Spinal cord (tissue), 10 donors: ENCODE results near the gene ARID4B. TPM values are rescaled to one million over a fixed set of nuclear protein-coding genes. Genes with fewer than 3 reads are reported as not detected.
A peak's percentile ranks its signal among the peaks of the same experiment; 100 is the strongest.
"Not testable (repeated sequence)": the region's sequence is repeated elsewhere in the genome, so short reads cannot be mapped to it uniquely, and the experiment has no call there.

ENCODE experiments used
- DNase-seq, 6 donors: peaks; one replicate each; pipeline versions ENCODE4 v3.0.0 to v3.0.0-alpha.2; 2013 to 2015; ENCODE audit warnings: low spot score in 6 of 6, low read depth in 4 of 6
- H3K27ac ChIP-seq: one replicate; pipeline ENCODE4 v1.5.1; 2013; ENCODE audit warnings: low read depth, low read length, control low read depth
- H3K27me3 ChIP-seq: one replicate; pipeline ENCODE4 v1.6.1; 2013; ENCODE audit warnings: low read length; ENCODE audit not compliant: control insufficient read depth, insufficient read depth
- H3K36me3 ChIP-seq: one replicate; pipeline ENCODE4 v1.6.1; 2013; ENCODE audit warnings: low read length; ENCODE audit not compliant: control insufficient read depth, insufficient read depth
- H3K4me1 ChIP-seq: one replicate; pipeline ENCODE4 v1.6.1; 2013; ENCODE audit warnings: low read length; ENCODE audit not compliant: control insufficient read depth, insufficient read depth
- H3K4me3 ChIP-seq: one replicate; pipeline ENCODE4 v1.5.1; 2013; ENCODE audit warnings: low read depth, low read length, control low read depth
- H3K9me3 ChIP-seq: one replicate; pipeline ENCODE4 v1.6.1; 2013; ENCODE audit warnings: low read length; ENCODE audit not compliant: control insufficient read depth, insufficient read depth
- WGBS: methylation state at CpG from one replicate; pipeline ENCODE4 v1.1.5; 2013; ENCODE audit warnings: missing lambda C conversion rate; ENCODE audit not compliant: insufficient coverage; 5-methylcytosine and 5-hydroxymethylcytosine counted together
- polyA plus RNA-seq, 2 donors: library from polyadenylated mRNA; unstranded; fragments of 120-200 nt; gene quantifications; one replicate each; pipeline ENCODE4 v1.2.1, GENCODE V29; 2013; ENCODE audit not compliant: insufficient read length in 2 of 2
- total RNA-seq, 2 donors: library from RNA; depleted of rRNA in 1 of 2; stranded (reverse); fragments of 120-200 nt in 1 of 2; fragments of >200 nt in 1 of 2; gene quantifications; one replicate each; pipeline versions ENCODE4 v1.2.3 to v1.2.4, GENCODE V29; 2013 to 2014
- donor health status: healthy.

Gene ARID4B
- total and polyA plus RNA-seq, 4 donors, result 30.9 to 68.0 (median 45.2) TPM

- Histone ChIP-seq H3K27ac (no peak overlapping the region), H3K9me3 (no peaks in the 10 kb centered on the region), H3K4me1 (peaks cover 4% of the 10 kb centered on the region), H3K4me3 (no peak overlapping the region), H3K36me3 (peaks cover 4% of the 10 kb centered on the region), H3K27me3 (no peaks in the 10 kb centered on the region)
- DNase-seq, result no peak
- 80% methylated on average over 1 of the region's 1 CpG for WGBS
These were observed 49.6 kb downstream of the ARID4B start for GRCh38 chr1:235278233-235278914.

GRCh38 chr1:235277709-235278108 lies 50.3 kb downstream of the ARID4B start:
- Histone ChIP-seq H3K4me1 (peaks cover 7% of the 10 kb centered on the region), H3K27me3 (no peaks in the 10 kb centered on the region), H3K9me3 (no peaks in the 10 kb centered on the region), H3K36me3 (peaks cover 4% of the 10 kb centered on the region), H3K27ac (no peak overlapping the region), H3K4me3 (no peak overlapping the region)
- no peak for DNase-seq

- WGBS, result no CpG with 5 or more reads among the region's 6 CpGs
- H3K36me3 ChIP-seq, result peaks cover 4% of the 10 kb centered on the region
- H3K9me3 ChIP-seq, result no peaks in the 10 kb centered on the region
- no peaks in the 10 kb centered on the region for H3K27me3 ChIP-seq
- H3K4me1 ChIP-seq, result peaks cover 7% of the 10 kb centered on the region
- no peak overlapping the region for H3K27ac ChIP-seq
- H3K4me3 ChIP-seq, result no peak overlapping the region
- DNase-seq, result no peak
These were observed 52.1 kb downstream of the ARID4B start for GRCh38 chr1:235275836-235276235.

- Histone ChIP-seq H3K36me3 (no peaks in the 10 kb centered on the region), H3K27ac (no peak overlapping the region), H3K4me1 (peaks cover 3% of the 10 kb centered on the region), H3K27me3 (no peaks in the 10 kb centered on the region), H3K9me3 (no peaks in the 10 kb centered on the region), H3K4me3 (no peak overlapping the region)
- 86% methylated on average over 1 of the region's 3 CpGs for WGBS
- DNase-seq, result peak in 1 of 6 donors; percentile 21
These were observed 52.8 kb downstream of the ARID4B start for GRCh38 chr1:235275223-235275622.

- Histone ChIP-seq H3K4me1 (peaks cover 7% of the 10 kb centered on the region), H3K36me3 (no peaks in the 10 kb centered on the region), H3K27me3 (no peaks in the 10 kb centered on the region), H3K9me3 (no peaks in the 10 kb centered on the region), H3K4me3 (no peak overlapping the region), H3K27ac (no peak overlapping the region)
- no peak for DNase-seq
- 90% methylated on average over 2 of the region's 4 CpGs for WGBS
These were observed 55.1 kb downstream of the ARID4B start for GRCh38 chr1:235272851-235273250.

- no peak overlapping the region for H3K4me3 ChIP-seq
- no peaks in the 10 kb centered on the region for H3K9me3 ChIP-seq
- H3K27me3 ChIP-seq, result no peaks in the 10 kb centered on the region
- H3K27ac ChIP-seq, result no peak overlapping the region
- H3K4me1 ChIP-seq, result peaks cover 10% of the 10 kb centered on the region
- no peaks in the 10 kb centered on the region for H3K36me3 ChIP-seq
- peak in 2 of 6 donors; percentile 28 for DNase-seq
These were observed 57.4 kb downstream of the ARID4B start for GRCh38 chr1:235270625-235271024.

GRCh38 chr1:235269990-235270389 lies 58.0 kb downstream of the ARID4B start:
- not testable (repeated sequence) for H3K9me3 ChIP-seq, H3K36me3 ChIP-seq, H3K27ac ChIP-seq, DNase-seq, H3K4me3 ChIP-seq, H3K27me3 ChIP-seq
- peaks cover 13% of the 10 kb centered on the region for H3K4me1 ChIP-seq
- WGBS, result 82% methylated on average over 5 of the region's 18 CpGs

- Histone ChIP-seq H3K4me3 (no peak overlapping the region), H3K4me1 (peaks cover 13% of the 10 kb centered on the region)
- WGBS, result no CpG with 5 or more reads among the region's 11 CpGs
These were observed 59.4 kb downstream of the ARID4B start for GRCh38 chr1:235268379-235269125.

GRCh38 chr1:235266967-235267366 lies 61.0 kb downstream of the ARID4B start:
- no peaks in the 10 kb centered on the region for H3K27me3 ChIP-seq
- H3K36me3 ChIP-seq, result no peaks in the 10 kb centered on the region
- no peak for DNase-seq
- H3K27ac ChIP-seq, result no peak overlapping the region
- no peak overlapping the region for H3K4me3 ChIP-seq
- H3K4me1 ChIP-seq, result peaks cover 10% of the 10 kb centered on the region
- H3K9me3 ChIP-seq, result no peaks in the 10 kb centered on the region
- WGBS, result 91% methylated on average over 4 of the region's 8 CpGs

More at GRCh38 chr1:235268379-235269125, 59.4 kb downstream of the ARID4B start:
- Histone ChIP-seq H3K9me3 (no peaks in the 10 kb centered on the region), H3K27me3 (no peaks in the 10 kb centered on the region), H3K27ac (no peak overlapping the region), H3K36me3 (no peaks in the 10 kb centered on the region)
- DNase-seq, result no peak

GRCh38 chr1:235266325-235266724 lies 61.7 kb downstream of the ARID4B start:
- no CpG with 5 or more reads among the region's 1 CpG for WGBS
- H3K4me1 ChIP-seq, result peaks cover 10% of the 10 kb centered on the region
- H3K36me3 ChIP-seq, result no peaks in the 10 kb centered on the region
- DNase-seq, result peak in 4 of 6 donors; percentile 20 to 92 (median 50)
- H3K4me3 ChIP-seq, result no peak overlapping the region
- no peaks in the 10 kb centered on the region for H3K9me3 ChIP-seq
- no peaks in the 10 kb centered on the region for H3K27me3 ChIP-seq
- H3K27ac ChIP-seq, result no peak overlapping the region
